ENCODE results near the gene EPHA3. TPM values are rescaled to one million over a fixed set of nuclear protein-coding genes. Genes with fewer than 3 reads are reported as not detected.

EPHA3 gene
- total and polyA plus RNA-seq, 2 donors (not counting 3 experiments of a cell fraction or from before 2014, with no cell fraction given): not detected

DNA sequence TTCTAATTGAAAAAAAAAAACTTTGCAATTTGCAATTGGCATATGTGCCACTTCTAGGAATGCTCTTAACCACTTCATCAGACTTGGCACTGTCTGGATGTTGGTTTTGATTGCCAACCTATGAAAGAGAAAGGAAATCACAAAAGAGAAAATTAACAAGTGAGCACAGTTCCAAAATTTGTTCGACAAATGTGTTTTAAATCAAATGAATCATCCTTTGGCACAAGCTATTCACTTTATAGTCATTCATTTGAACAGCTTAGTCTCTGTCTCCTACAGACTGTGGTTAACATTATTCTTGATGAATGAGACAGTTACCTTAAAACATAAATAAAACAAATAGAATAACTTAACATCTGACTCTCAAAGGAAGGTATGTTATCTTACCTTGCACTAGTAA is 265.0 kb downstream of the EPHA3 start:
- dilution Hi-C loops (cut with MboI; ENCODE audit: extremely low pct_ligation_motif_present, low sequenced_read_pairs) (no loop called here), intact Hi-C loops (cut with micrococcal nuclease) (no loop called here)
- no peaks in the 10 kb centered on the region for H3K36me3 ChIP-seq (ENCODE audit: control insufficient read depth in 2 of 2, extremely low read depth in 1 of 2, insufficient read depth in 2 of 2, low read length in 2 of 2)
- H3K9ac ChIP-seq (replicated peaks; ENCODE audit: extremely low read depth, insufficient read depth, low read length): no peak overlapping the region
- no peaks in the 10 kb centered on the region for H3K9me1 ChIP-seq (replicated peaks; ENCODE audit: control insufficient read depth, extremely low read depth, insufficient read depth, low read length)
- no peak for FAIRE-seq
- no peaks in the 10 kb centered on the region for H3K4me1 ChIP-seq (ENCODE audit: control insufficient read depth, extremely low read depth, insufficient read depth, low read length)
- H3K4me3 ChIP-seq (replicated peaks in 1 of 3; ENCODE audit: insufficient read depth in 1 of 3, low read depth in 1 of 3, low read length in 3 of 3): no peak overlapping the region
- no peaks in the 10 kb centered on the region for H3K27me3 ChIP-seq (ENCODE audit: control insufficient read depth in 2 of 2, insufficient read depth in 2 of 2, low read length in 2 of 2)
- no peak for TF ChIP-seq GATA2 (IDR thresholded peaks at IDR 0.05; ENCODE audit: insufficient read depth, insufficient read length, low read depth, low read length)
- no peak for TF ChIP-seq POLR2AphosphoS5 (IDR thresholded peaks at IDR 0.05; ENCODE audit: insufficient read depth, low read depth, low read length)
- TF ChIP-seq, protein P1, sequence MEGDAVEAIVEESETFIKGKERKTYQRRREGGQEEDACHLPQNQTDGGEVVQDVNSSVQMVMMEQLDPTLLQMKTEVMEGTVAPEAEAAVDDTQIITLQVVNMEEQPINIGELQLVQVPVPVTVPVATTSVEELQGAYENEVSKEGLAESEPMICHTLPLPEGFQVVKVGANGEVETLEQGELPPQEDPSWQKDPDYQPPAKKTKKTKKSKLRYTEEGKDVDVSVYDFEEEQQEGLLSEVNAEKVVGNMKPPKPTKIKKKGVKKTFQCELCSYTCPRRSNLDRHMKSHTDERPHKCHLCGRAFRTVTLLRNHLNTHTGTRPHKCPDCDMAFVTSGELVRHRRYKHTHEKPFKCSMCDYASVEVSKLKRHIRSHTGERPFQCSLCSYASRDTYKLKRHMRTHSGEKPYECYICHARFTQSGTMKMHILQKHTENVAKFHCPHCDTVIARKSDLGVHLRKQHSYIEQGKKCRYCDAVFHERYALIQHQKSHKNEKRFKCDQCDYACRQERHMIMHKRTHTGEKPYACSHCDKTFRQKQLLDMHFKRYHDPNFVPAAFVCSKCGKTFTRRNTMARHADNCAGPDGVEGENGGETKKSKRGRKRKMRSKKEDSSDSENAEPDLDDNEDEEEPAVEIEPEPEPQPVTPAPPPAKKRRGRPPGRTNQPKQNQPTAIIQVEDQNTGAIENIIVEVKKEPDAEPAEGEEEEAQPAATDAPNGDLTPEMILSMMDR (IDR thresholded peaks at IDR 0.05; ENCODE audit: extremely low read depth in 1 of 2, insufficient read depth in 1 of 2, low read depth in 1 of 2, low read length in 2 of 2): no peak
- ChIA-PET CTCF (no interaction called here), POLR2A (no interaction called here)
- no peak overlapping the region for H3K4me2 ChIP-seq (ENCODE audit: insufficient read depth, low read length)
- H3K79me2 ChIP-seq (ENCODE audit: control insufficient read depth, insufficient read depth, low read length): no peaks in the 10 kb centered on the region
- H3K9me3 ChIP-seq (replicated peaks; ENCODE audit: control insufficient read depth, insufficient read depth, low read length): no peaks in the 10 kb centered on the region
- DNase-seq (ENCODE audit: low read depth, low spot score): no peak
- no peak overlapping the region for H2AFZ ChIP-seq (ENCODE audit: low read depth, low read length)
- H4K20me1 ChIP-seq (replicated peaks; ENCODE audit: control insufficient read depth, extremely low read depth, insufficient read depth, low read length): no peaks in the 10 kb centered on the region
- no TSS peak for BruUV-seq (replicated peaks)
- no peak overlapping the region for H3K27ac ChIP-seq (ENCODE audit: insufficient read depth, low read depth, low read length)

DNA sequence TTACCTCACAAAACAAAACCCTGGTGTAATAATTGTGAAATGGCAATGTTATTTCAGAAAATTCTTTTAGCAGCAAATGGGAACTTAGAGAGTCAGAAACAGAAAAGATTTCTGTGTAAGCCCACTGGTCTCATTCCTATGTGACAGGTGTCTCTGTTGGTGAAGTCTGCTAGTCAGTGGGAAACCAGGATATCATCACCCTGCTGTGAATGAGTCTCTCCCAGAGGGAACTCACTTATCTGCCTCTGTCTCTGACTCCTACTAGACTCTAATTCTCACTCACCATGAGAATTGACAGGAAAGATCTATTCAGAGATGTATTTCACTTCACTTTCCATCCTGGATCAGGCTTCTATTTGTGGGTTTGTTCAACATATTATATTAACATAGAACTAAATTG is 266.0 kb downstream of the EPHA3 start:
- Histone ChIP-seq H3K4me3 (replicated peaks in 1 of 3; ENCODE audit: insufficient read depth in 1 of 3, low read depth in 1 of 3, low read length in 3 of 3) (no peak overlapping the region), H3K9ac (replicated peaks; ENCODE audit: extremely low read depth, insufficient read depth, low read length) (no peak overlapping the region), H3K9me3 (replicated peaks; ENCODE audit: control insufficient read depth, insufficient read depth, low read length) (no peaks in the 10 kb centered on the region), H3K4me2 (ENCODE audit: insufficient read depth, low read length) (no peak overlapping the region), H3K36me3 (ENCODE audit: control insufficient read depth in 2 of 2, extremely low read depth in 1 of 2, insufficient read depth in 2 of 2, low read length in 2 of 2) (no peaks in the 10 kb centered on the region), H4K20me1 (replicated peaks; ENCODE audit: control insufficient read depth, extremely low read depth, insufficient read depth, low read length) (no peaks in the 10 kb centered on the region), H3K27me3 (ENCODE audit: control insufficient read depth in 2 of 2, insufficient read depth in 2 of 2, low read length in 2 of 2) (no peaks in the 10 kb centered on the region), H3K9me1 (replicated peaks; ENCODE audit: control insufficient read depth, extremely low read depth, insufficient read depth, low read length) (no peaks in the 10 kb centered on the region), H3K4me1 (ENCODE audit: control insufficient read depth, extremely low read depth, insufficient read depth, low read length) (no peaks in the 10 kb centered on the region), H3K27ac (ENCODE audit: insufficient read depth, low read depth, low read length) (no peak overlapping the region), H2AFZ (ENCODE audit: low read depth, low read length) (no peak overlapping the region), H3K79me2 (ENCODE audit: control insufficient read depth, insufficient read depth, low read length) (no peaks in the 10 kb centered on the region)
- TF ChIP-seq MYC (IDR thresholded peaks at IDR 0.05; ENCODE audit: low read depth, low read length) (no peak), GATA2 (IDR thresholded peaks at IDR 0.05; ENCODE audit: insufficient read depth, insufficient read length, low read depth, low read length) (no peak), POLR2AphosphoS5 (IDR thresholded peaks at IDR 0.05; ENCODE audit: insufficient read depth, low read depth, low read length) (no peak), JUN (IDR thresholded peaks at IDR 0.05; ENCODE audit: borderline replicate concordance, insufficient read depth, insufficient read length, low read depth) (no peak)
- ChIA-PET CTCF (no interaction called here), POLR2A (no interaction called here)
- dilution Hi-C loops (cut with MboI; ENCODE audit: extremely low pct_ligation_motif_present, low sequenced_read_pairs): no loop called here
- FAIRE-seq (no peak), DNase-seq (ENCODE audit: low read depth, low spot score) (no peak)
- no TSS peak for BruUV-seq (replicated peaks)
- intact Hi-C loops (cut with micrococcal nuclease): no loop called here
